Colonic mucosa (tissue), 4 donors: ENCODE results near the gene ZSCAN5C. TPM values are rescaled to one million over a fixed set of nuclear protein-coding genes. Genes with fewer than 3 reads are reported as not detected.
"Not testable (repeated sequence)": the region's sequence is repeated elsewhere in the genome, so short reads cannot be mapped to it uniquely, and the experiment has no call there.

Experiments used
- DNase-seq: peaks from one replicate; pipeline ENCODE4 v3.0.0-alpha.2; 2020
- H3K27ac ChIP-seq: fragments of 200-600 bp; one replicate; pipeline ENCODE4 v1.8.0; 2021
- H3K27me3 ChIP-seq: fragments of 200-600 bp; one replicate; pipeline ENCODE4 v1.8.0; 2021
- H3K36me3 ChIP-seq: fragments of 200-600 bp; one replicate; pipeline ENCODE4 v1.8.0; 2021
- H3K4me1 ChIP-seq: fragments of 200-600 bp; one replicate; pipeline ENCODE4 v1.8.0; 2021; ENCODE audit warnings: mild to moderate bottlenecking
- H3K4me3 ChIP-seq: fragments of 200-600 bp; one replicate; pipeline ENCODE4 v1.8.0; 2021
- H3K9ac ChIP-seq, 2 donors: one replicate each; pipeline ENCODE4 v1.7.0; 2013; ENCODE audit warnings: control low read depth in 2 of 2, low read depth in 2 of 2, low read length in 2 of 2
- H3K9me3 ChIP-seq: fragments of 200-600 bp; one replicate; pipeline ENCODE4 v1.8.0; 2021
- intact Hi-C: fragments of 100-400 bp; cut with DNase I; formaldehyde crosslinking; loops from one replicate; pipeline ENCODE4 v1.14.1; 2022
- total RNA-seq, 2 donors: library from RNA; stranded (reverse); fragmentation: NEBNext Ultra II Directional in 1 of 2; extraction: Animal tissue kit (Norgen Biotek cat#: 25700) in 1 of 2; gene quantifications; one replicate each; pipeline ENCODE4 v1.2.1, GENCODE V29; 2021
- TF ChIP-seq, protein P1 (sequence below): fragments of 200-600 bp; IDR thresholded peaks from one replicate; pipeline ENCODE4 v1.8.0; 2022; ENCODE audit warnings: antibody characterized with exemption, mild to moderate bottlenecking
- donor health status: healthy.
- donor health status: DM: no; HTN: no; CAD: no.
- donor health status: DM: no; HTN: no; CAD: no.

The ZSCAN5C gene
- total RNA-seq, 2 donors from 2014 or later: not detected

DNA sequence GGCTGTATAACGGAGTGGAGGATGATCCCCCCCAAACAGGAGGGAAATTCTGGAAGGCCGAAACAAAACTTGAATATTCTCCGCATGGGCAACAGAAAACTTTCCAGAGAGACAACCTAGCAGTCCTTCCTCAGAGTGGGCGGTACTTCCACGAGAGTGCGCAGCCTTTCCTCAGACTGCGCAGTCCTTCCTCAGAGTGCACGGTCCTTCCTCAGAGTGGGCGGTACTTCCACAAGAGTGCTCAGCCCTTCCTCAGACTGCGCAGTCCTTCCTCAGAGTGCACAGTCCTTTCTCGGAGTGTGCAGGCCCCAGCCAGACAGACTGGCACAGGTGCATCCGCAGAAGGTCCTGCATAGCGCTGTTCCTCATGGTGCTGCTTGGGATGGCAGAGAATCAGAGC is 39.0 kb upstream of the ZSCAN5C start:
- Histone ChIP-seq H3K9me3 (no peaks in the 10 kb centered on the region), H3K4me3 (no peak overlapping the region), H3K27ac (no peak overlapping the region), H3K9ac (no peak overlapping the region), H3K36me3 (no peaks in the 10 kb centered on the region), H3K27me3 (no peaks in the 10 kb centered on the region), H3K4me1 (no peaks in the 10 kb centered on the region)
- TF ChIP-seq, protein P1, sequence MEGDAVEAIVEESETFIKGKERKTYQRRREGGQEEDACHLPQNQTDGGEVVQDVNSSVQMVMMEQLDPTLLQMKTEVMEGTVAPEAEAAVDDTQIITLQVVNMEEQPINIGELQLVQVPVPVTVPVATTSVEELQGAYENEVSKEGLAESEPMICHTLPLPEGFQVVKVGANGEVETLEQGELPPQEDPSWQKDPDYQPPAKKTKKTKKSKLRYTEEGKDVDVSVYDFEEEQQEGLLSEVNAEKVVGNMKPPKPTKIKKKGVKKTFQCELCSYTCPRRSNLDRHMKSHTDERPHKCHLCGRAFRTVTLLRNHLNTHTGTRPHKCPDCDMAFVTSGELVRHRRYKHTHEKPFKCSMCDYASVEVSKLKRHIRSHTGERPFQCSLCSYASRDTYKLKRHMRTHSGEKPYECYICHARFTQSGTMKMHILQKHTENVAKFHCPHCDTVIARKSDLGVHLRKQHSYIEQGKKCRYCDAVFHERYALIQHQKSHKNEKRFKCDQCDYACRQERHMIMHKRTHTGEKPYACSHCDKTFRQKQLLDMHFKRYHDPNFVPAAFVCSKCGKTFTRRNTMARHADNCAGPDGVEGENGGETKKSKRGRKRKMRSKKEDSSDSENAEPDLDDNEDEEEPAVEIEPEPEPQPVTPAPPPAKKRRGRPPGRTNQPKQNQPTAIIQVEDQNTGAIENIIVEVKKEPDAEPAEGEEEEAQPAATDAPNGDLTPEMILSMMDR: no peak
- DNase-seq: no peak
- intact Hi-C loops: no loop called here

DNA sequence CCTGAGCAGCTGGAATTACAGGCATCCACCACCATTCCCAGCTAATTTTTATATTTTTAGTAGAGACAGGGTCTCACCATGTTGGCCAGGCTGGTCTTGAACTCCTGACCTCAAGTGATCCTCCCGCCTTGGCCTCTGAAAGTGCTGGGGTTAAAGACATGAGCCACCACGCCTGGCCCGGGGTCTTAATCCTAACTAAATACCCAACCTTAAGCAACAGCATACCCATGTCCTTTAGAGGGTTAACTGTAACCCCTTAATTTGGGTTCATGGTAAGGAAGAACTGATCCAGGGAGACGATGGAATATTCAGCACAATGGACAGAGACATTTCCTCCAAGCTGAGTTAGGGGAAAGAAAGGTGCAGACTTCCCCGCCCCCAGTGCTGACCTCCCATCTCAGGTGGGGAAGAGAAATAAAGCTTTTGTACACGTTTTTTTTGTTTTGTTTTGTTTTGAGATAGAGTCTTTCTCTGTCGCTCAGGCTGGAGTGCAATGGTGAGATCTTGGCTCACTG is 35.0 kb upstream of the ZSCAN5C start:
- no peak overlapping the region for H3K27ac ChIP-seq
- H3K4me3 ChIP-seq: no peak overlapping the region
- TF ChIP-seq, protein P1: no peak
- no peak overlapping the region for H3K9ac ChIP-seq
- no peak for DNase-seq
- H3K36me3 ChIP-seq: no peaks in the 10 kb centered on the region
- intact Hi-C loops: no loop called here
- H3K4me1 ChIP-seq: no peaks in the 10 kb centered on the region
- H3K27me3 ChIP-seq: no peaks in the 10 kb centered on the region
- no peaks in the 10 kb centered on the region for H3K9me3 ChIP-seq

DNA sequence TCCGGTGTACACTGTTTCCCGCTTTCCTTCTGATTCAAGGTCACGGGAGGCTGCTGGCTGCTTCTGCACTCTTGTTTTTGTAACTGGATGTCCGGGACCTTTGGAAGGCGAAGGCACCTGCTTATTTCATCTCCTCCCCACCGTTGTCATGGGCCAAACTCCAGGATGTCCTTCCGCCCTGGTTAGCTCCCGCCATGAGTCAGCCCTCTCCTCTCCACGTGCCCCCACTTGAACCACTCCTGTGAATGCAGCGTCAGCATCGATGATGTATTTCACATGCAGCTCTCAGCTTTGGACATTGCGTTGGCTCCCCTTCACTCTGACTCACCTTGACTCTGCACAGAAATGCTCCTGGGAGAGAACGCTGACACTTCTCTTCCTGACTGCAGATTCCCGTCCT is 31.8 kb upstream of the ZSCAN5C start:
- TF ChIP-seq, protein P1: no peak
- Histone ChIP-seq H3K4me3 (no peak overlapping the region), H3K27ac (no peak overlapping the region), H3K27me3 (peaks cover 6% of the 10 kb centered on the region), H3K9me3 (no peaks in the 10 kb centered on the region), H3K36me3 (no peaks in the 10 kb centered on the region), H3K4me1 (no peaks in the 10 kb centered on the region), H3K9ac (no peak overlapping the region)
- intact Hi-C loops: loop anchor here (10.0 kb wide), 1 partner anchor 155 kb away; no protein-coding TSS in a partner anchor
- no peak for DNase-seq

DNA sequence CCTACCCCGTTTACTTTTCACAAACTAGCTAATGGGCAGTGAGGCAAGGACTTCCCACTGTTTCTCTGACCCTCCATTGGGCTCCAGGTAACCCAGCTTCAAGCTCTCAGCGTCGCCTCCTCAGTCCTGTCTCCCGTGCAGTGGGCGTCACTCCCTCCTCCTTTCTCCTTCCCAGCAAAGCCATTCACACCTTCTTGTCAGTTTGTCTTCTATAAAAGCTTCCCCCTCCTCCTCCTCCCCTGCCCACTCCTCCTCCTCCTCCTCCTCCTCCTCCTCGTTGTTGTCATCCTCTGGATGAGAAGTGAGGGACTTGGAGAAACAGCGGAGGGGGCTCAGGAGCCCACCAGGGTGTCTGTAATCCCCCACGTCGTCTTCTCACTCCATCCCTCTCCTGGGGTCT is 28.0 kb upstream of the ZSCAN5C start:
- Histone ChIP-seq H3K4me1 (no peaks in the 10 kb centered on the region), H3K27me3 (peaks cover 9% of the 10 kb centered on the region), H3K4me3 (no peak overlapping the region), H3K9ac (no peak overlapping the region), H3K27ac (no peak overlapping the region), H3K9me3 (no peaks in the 10 kb centered on the region), H3K36me3 (no peaks in the 10 kb centered on the region)
- DNase-seq: no peak
- TF ChIP-seq, protein P1: no peak
- intact Hi-C loops: loop anchor here (10.0 kb wide), 1 partner anchor 151 kb away; no protein-coding TSS in a partner anchor

DNA sequence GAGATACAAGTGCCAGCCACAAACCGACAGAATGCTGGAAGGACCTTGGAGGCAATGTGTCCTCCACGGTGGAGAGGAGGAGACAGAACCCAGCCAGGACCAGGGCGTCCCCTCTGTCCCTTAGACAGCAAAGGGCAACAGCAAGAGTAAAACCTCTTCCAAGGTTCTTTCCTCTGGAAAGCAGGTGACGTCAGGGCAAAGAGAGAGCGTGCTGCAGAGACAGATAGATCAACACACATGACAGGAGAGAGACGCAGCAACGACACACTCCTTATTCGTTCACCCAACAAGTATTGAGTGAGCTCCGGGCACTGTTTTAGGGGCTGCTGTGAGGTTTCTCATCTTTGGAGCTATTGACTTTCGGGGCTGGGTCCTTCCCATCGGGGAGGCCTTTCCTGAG is 27.5 kb upstream of the ZSCAN5C start:
- TF ChIP-seq, protein P1: no peak
- H3K27me3 ChIP-seq: peaks cover 9% of the 10 kb centered on the region
- DNase-seq: no peak
- H3K9ac ChIP-seq: no peak overlapping the region
- H3K4me3 ChIP-seq: no peak overlapping the region
- H3K9me3 ChIP-seq: no peaks in the 10 kb centered on the region
- H3K4me1 ChIP-seq: no peaks in the 10 kb centered on the region
- no peaks in the 10 kb centered on the region for H3K36me3 ChIP-seq
- intact Hi-C loops: loop anchor here (10.0 kb wide), 1 partner anchor 150 kb away; no protein-coding TSS in a partner anchor
- no peak overlapping the region for H3K27ac ChIP-seq

DNA sequence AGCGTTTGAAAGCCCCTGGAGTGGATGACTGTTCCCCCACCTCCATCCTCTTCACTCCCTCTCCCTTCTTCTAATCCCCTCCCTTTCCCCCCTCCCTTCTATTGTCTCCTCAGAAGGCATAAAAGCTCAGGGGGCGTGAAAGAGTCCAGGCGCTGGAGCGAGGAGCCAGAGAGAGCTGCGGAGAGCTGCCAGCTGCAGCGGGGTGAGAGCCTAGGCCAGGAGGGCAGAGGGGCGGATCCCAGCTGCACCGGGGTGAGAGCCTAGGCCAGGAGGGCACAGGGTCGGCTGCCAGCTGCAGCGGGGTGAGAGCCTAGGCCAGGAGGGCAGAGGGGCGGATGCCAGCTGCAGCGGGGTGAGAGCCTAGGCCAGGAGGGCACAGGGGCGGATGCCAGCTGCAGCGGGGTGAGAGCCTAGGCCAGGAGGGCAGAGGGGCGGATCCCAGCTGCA is 26.2 kb upstream of the ZSCAN5C start, which contains the start of gene GALP:
GALP (plus strand) TSS at position 148 of the 447 bp plus-strand sequence. CDS start 1,101 bp downstream, outside the sequence.
- not testable (repeated sequence) for H3K9ac ChIP-seq, H3K4me1 ChIP-seq, H3K27me3 ChIP-seq, H3K9me3 ChIP-seq, H3K4me3 ChIP-seq, H3K27ac ChIP-seq, H3K36me3 ChIP-seq, DNase-seq
- intact Hi-C loops: loop anchor here (10.0 kb wide), 1 partner anchor 149 kb away; no protein-coding TSS in a partner anchor

DNA sequence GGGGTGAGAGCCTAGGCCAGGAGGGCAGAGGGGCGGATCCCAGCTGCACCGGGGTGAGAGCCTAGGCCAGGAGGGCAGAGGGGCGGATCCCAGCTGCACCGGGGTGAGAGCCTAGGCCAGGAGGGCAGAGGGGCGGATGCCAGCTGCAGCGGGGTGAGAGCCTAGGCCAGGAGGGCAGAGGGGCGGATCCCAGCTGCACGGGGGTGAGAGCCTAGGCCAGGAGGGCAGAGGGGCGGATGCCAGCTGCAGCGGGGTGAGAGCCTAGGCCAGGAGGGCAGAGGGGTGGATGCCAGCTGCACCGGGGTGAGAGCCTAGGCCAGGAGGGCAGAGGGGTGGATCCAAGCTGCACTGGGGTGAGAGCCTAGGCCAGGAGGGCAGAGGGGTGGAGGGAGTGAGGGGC is 25.8 kb upstream of the ZSCAN5C start:
- H3K36me3 ChIP-seq, H3K4me1 ChIP-seq, H3K9ac ChIP-seq, H3K27me3 ChIP-seq, H3K27ac ChIP-seq, H3K9me3 ChIP-seq, H3K4me3 ChIP-seq, DNase-seq: not testable (repeated sequence)
- intact Hi-C loops: loop anchor here (10.0 kb wide), 1 partner anchor 148 kb away; no protein-coding TSS in a partner anchor
